H1 (cell line): ENCODE results near the gene ANKRD40CL. TPM values are rescaled to one million over a fixed set of nuclear protein-coding genes. Genes with fewer than 3 reads are reported as not detected.

Experiments
- CTCF ChIA-PET: fragments of 300-600 bp; sonication (Branson Sonifier 250); formaldehyde crosslinking; loops from one replicate; lab custom pipeline; 2021; ENCODE audit not compliant: partially characterized antibody; lab: Charles Lee
- POLR2A ChIA-PET: fragments of 300-600 bp; sonication (Branson Sonifier 250); formaldehyde crosslinking; loops from one replicate; lab custom pipeline; 2021; ENCODE audit warnings: inconsistent platforms; ENCODE audit not compliant: partially characterized antibody; lab: Charles Lee
- DNase-seq, 2 experiments: peaks; one replicate each; pipeline versions ENCODE4 v3.0.0 to v3.0.0-alpha.2; 2010 to 2022; ENCODE audit warnings: low spot score in 2 of 2, low read depth in 1 of 2, mixed read lengths in 1 of 2
- FAIRE-seq: peaks from 2 replicates; lab custom pipeline; 2011; peaks lifted over from hg19 to GRCh38; lab: Jason Lieb, UNC
- H2AFZ ChIP-seq: 2 replicates; pipeline ENCODE4 v1.8.1; 2012; ENCODE audit warnings: low read length, inconsistent platforms
- H2AK5ac ChIP-seq: 2 replicates; pipeline ENCODE4 v1.6.1; 2013; ENCODE audit warnings: low read depth, low read length
- H2BK120ac ChIP-seq: replicated peaks from 2 replicates; pipeline ENCODE3; 2013; ENCODE audit warnings: low read depth, low read length, inconsistent platforms
- H2BK12ac ChIP-seq: 2 replicates; pipeline ENCODE4 v1.6.1; 2013; ENCODE audit warnings: low read depth, low read length
- H2BK15ac ChIP-seq: 2 replicates; pipeline ENCODE4 v1.6.1; 2013; ENCODE audit warnings: low read length
- H2BK20ac ChIP-seq: 2 replicates; pipeline ENCODE4 v1.6.1; 2013; ENCODE audit warnings: low read length
- H2BK5ac ChIP-seq: 2 replicates; pipeline ENCODE4 v1.6.1; 2013; ENCODE audit warnings: low read depth, low read length
- H3K14ac ChIP-seq: 2 replicates; pipeline ENCODE4 v1.6.1; 2013; ENCODE audit warnings: inconsistent platforms; ENCODE audit not compliant: insufficient read length
- H3K18ac ChIP-seq: 2 replicates; pipeline ENCODE4 v1.6.1; 2013; ENCODE audit warnings: low read length; ENCODE audit errors: extremely low read depth
- H3K23ac ChIP-seq: 2 replicates; pipeline ENCODE4 v1.6.1; 2013; ENCODE audit warnings: inconsistent platforms; ENCODE audit not compliant: insufficient read length
- H3K23me2 ChIP-seq: 2 replicates; pipeline ENCODE4 v1.6.1; 2013; ENCODE audit warnings: low read depth, low read length
- H3K27ac ChIP-seq: 2 replicates; pipeline ENCODE4 v1.6.1; 2011; ENCODE audit warnings: low read depth, low read length, inconsistent platforms
- H3K27me3 ChIP-seq, 4 experiments: replicated peaks in 1 of 4; 1 replicate in 1 of 4; 2 replicates in 3 of 4; pipeline versions ENCODE4 v1.6.1 to v1.8.1; 2011 to 2013; ENCODE audit warnings: low read length in 3 of 4, mild to moderate bottlenecking in 3 of 4, inconsistent platforms in 2 of 4, mixed read lengths in 2 of 4, moderate library complexity in 1 of 4; ENCODE audit not compliant: control insufficient read depth in 3 of 4, insufficient read depth in 3 of 4; ENCODE audit errors: extremely low read depth in 1 of 4
- H3K36me3 ChIP-seq, 4 experiments: 2 replicates each; pipeline versions ENCODE4 v1.6.1 to v1.8.1; 2011 to 2013; ENCODE audit warnings: mild to moderate bottlenecking in 4 of 4, low read length in 3 of 4, moderate library complexity in 2 of 4, control low read depth in 1 of 4, inconsistent platforms in 1 of 4; ENCODE audit not compliant: insufficient read depth in 4 of 4, control insufficient read depth in 2 of 4
- H3K4ac ChIP-seq: replicated peaks from 2 replicates; pipeline ENCODE3; 2013; ENCODE audit warnings: low read length, low read depth, mixed read lengths, inconsistent platforms; ENCODE audit not compliant: insufficient read length
- H3K4me1 ChIP-seq, 4 experiments: replicated peaks in 1 of 4; 1 replicate in 1 of 4; 2 replicates in 3 of 4; pipeline versions ENCODE4 v1.6.1 to v1.8.1; 2011 to 2013; ENCODE audit warnings: low read length in 3 of 4, inconsistent platforms in 2 of 4, mixed read lengths in 1 of 4; ENCODE audit not compliant: insufficient read depth in 4 of 4, control insufficient read depth in 3 of 4
- H3K4me2 ChIP-seq, 2 experiments: 2 replicates each; pipeline versions ENCODE4 v1.6.1 to v1.8.1; 2011 to 2013; ENCODE audit warnings: low read depth in 2 of 2, low read length in 2 of 2, control low read depth in 1 of 2, inconsistent platforms in 1 of 2, mild to moderate bottlenecking in 1 of 2; ENCODE audit not compliant: insufficient read depth in 1 of 2
- H3K4me3 ChIP-seq, 4 experiments: fragments of 200-600, 300-600 bp in 1 of 4; sonication (generic), shearing (Covaris generic), sonication (Bioruptor Twin) in 1 of 4; 2 replicates each; pipeline versions ENCODE4 v1.5.1 to v1.8.1; 2011 to 2016; ENCODE audit warnings: low read length in 4 of 4, low read depth in 3 of 4, control low read depth in 2 of 4, inconsistent platforms in 2 of 4, mild to moderate bottlenecking in 2 of 4, mixed read lengths in 1 of 4, moderate library complexity in 1 of 4; ENCODE audit not compliant: insufficient read depth in 2 of 4; ENCODE audit errors: extremely low read depth in 1 of 4
- H3K56ac ChIP-seq: replicated peaks from 2 replicates; pipeline ENCODE3; 2013; ENCODE audit warnings: low read depth, mild to moderate bottlenecking, mixed read lengths, low read length, inconsistent platforms; ENCODE audit not compliant: insufficient read length
- H3K79me1 ChIP-seq: 2 replicates; pipeline ENCODE4 v1.6.1; 2013; ENCODE audit warnings: low read depth, low read length, control low read depth
- H3K79me2 ChIP-seq, 2 experiments: 2 replicates each; pipeline versions ENCODE4 v1.6.1 to v1.8.1; 2012 to 2013; ENCODE audit warnings: low read length in 2 of 2, mild to moderate bottlenecking in 2 of 2, inconsistent platforms in 1 of 2; ENCODE audit not compliant: insufficient read depth in 2 of 2, control insufficient read depth in 1 of 2
- H3K9ac ChIP-seq, 4 experiments: replicated peaks in 1 of 4; 1 replicate in 1 of 4; 2 replicates in 3 of 4; pipeline versions ENCODE4 v1.6.1 to v1.8.1; 2011 to 2013; ENCODE audit warnings: low read depth in 3 of 4, low read length in 3 of 4, control low read depth in 2 of 4, mild to moderate bottlenecking in 2 of 4, moderate library complexity in 2 of 4, inconsistent platforms in 1 of 4; ENCODE audit errors: extremely low read depth in 1 of 4
- H3K9me3 ChIP-seq, 2 experiments: 2 replicates each; pipeline versions ENCODE4 v1.6.1 to v1.8.1; 2012 to 2013; ENCODE audit warnings: mild to moderate bottlenecking in 2 of 2, moderate library complexity in 2 of 2, control low read depth in 1 of 2, inconsistent platforms in 1 of 2, low read depth in 1 of 2, low read length in 1 of 2, mixed read lengths in 1 of 2; ENCODE audit not compliant: insufficient read depth in 2 of 2
- H4K20me1 ChIP-seq, 2 experiments: replicated peaks in 1 of 2; 2 replicates each; pipeline versions ENCODE3 to v1.8.1; 2011 to 2013; ENCODE audit warnings: inconsistent platforms in 2 of 2, low read length in 2 of 2, mild to moderate bottlenecking in 1 of 2; ENCODE audit not compliant: insufficient read depth in 2 of 2, control insufficient read depth in 1 of 2
- H4K5ac ChIP-seq: 2 replicates; pipeline ENCODE4 v1.6.1; 2013; ENCODE audit warnings: low read length, low read depth, mixed read lengths, inconsistent platforms; ENCODE audit not compliant: insufficient read length
- H4K8ac ChIP-seq: 2 replicates; pipeline ENCODE4 v1.8.0; 2013; ENCODE audit warnings: mild to moderate bottlenecking, moderate library complexity, low read length, inconsistent platforms; ENCODE audit not compliant: insufficient read depth; ENCODE audit errors: extremely low read depth
- H4K91ac ChIP-seq: replicated peaks from 2 replicates; pipeline ENCODE3; 2013; ENCODE audit warnings: low read length, mixed read lengths, inconsistent platforms; ENCODE audit not compliant: insufficient read length
- BCL11A ChIP-seq, 2 experiments: IDR thresholded peaks; one replicate each; pipeline ENCODE4 v1.6.1; 2011; ENCODE audit warnings: low read depth in 2 of 2, low read length in 2 of 2, mild to moderate bottlenecking in 2 of 2
- CHD2 ChIP-seq: IDR thresholded peaks from 2 replicates; pipeline ENCODE4 v1.6.1; 2012; ENCODE audit warnings: low read length, improper control_type of control experiment
- GABPA ChIP-seq: IDR thresholded peaks from 2 replicates; pipeline ENCODE4 v1.6.1; 2011; ENCODE audit warnings: mild to moderate bottlenecking, low read length, moderate library complexity, borderline replicate concordance; ENCODE audit not compliant: insufficient read depth
- NANOG ChIP-seq: IDR thresholded peaks from 2 replicates; pipeline ENCODE4 v1.6.1; 2011; ENCODE audit warnings: low read length, low read depth, mild to moderate bottlenecking, inconsistent platforms; ENCODE audit not compliant: insufficient read depth, poor library complexity, severe bottlenecking
- NRF1 ChIP-seq: IDR thresholded peaks from 2 replicates; pipeline ENCODE4 v1.6.1; 2011; ENCODE audit warnings: mild to moderate bottlenecking, low read depth, low read length, improper control_type of control experiment
- POLR2A ChIP-seq, 2 experiments: IDR thresholded peaks; 1 replicate in 1 of 2; 2 replicates in 1 of 2; pipeline ENCODE4 v1.6.1; 2011; ENCODE audit warnings: low read depth in 2 of 2, low read length in 2 of 2, mild to moderate bottlenecking in 2 of 2; ENCODE audit errors: control extremely low read depth in 1 of 2
- RXRA ChIP-seq: IDR thresholded peaks from 2 replicates; pipeline ENCODE4 v1.6.1; 2011; ENCODE audit warnings: low read depth, mild to moderate bottlenecking, low read length, moderate library complexity; ENCODE audit not compliant: insufficient read depth
- WGBS, 2 experiments: shearing (Covaris generic) in 1 of 2; methylation state at CpG; one replicate each; pipeline versions ENCODE4 v1.1.6 to v1.1.7; 2013 to 2015; ENCODE audit warnings: low lambda C conversion rate in 2 of 2, mixed read lengths in 2 of 2, inconsistent platforms in 1 of 2, low coverage in 1 of 2, missing lambda C conversion rate in 1 of 2; ENCODE audit not compliant: insufficient replicate concordance in 2 of 2, insufficient coverage in 1 of 2, insufficient read length in 1 of 2; ENCODE audit errors: extremely low coverage in 1 of 2, missing lambda C conversion rate in 1 of 2; 5-methylcytosine and 5-hydroxymethylcytosine counted together
- polyA plus RNA-seq, 7 experiments: library from polyadenylated mRNA; depleted of rRNA in 3 of 7; stranded (reverse) in 5 of 7; unstranded in 2 of 7; fragments of >200 nt in 5 of 7; fragments of 200-250 nt in 2 of 7; gene quantifications; 1 replicate in 5 of 7; 2 replicates in 1 of 7; 4 replicates in 1 of 7; pipeline versions ENCODE4 v1.2.1 to v1.2.3, GENCODE V29; 2011 to 2013; ENCODE audit warnings: missing spikeins in 2 of 7, mixed read lengths in 2 of 7
- total RNA-seq: library from RNA; stranded (reverse); fragmentation: NEBNext Ultra II Directional; extraction: Animal tissue kit (Norgen Biotek cat#: 25700); gene quantifications from 2 replicates; pipeline ENCODE4 v1.2.1, GENCODE V29; 2021

ANKRD40CL gene
- total and polyA plus RNA-seq, 2 of the 8 experiments (the other 6 are each of a cell fraction or from before 2014, with no cell fraction given): not detected

DNA sequence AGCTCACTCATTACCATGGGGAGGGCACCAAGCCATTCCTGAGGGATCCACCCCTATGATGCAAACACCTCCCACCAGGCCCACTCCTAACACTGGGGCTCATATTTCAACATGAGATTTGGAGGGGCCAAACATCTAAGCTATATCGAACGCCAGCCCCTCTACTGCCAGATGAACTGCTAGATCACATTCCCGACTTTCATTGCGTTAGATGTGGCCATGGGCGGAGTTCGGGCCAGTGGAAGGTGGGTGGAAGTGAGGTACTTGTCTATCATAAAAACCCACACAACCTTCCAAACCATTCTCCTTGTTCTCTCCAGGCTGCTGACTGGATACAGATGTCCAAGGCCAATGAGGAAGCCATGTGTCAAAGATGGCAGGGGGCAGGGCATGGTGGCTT lies 27.0 kb upstream of the ANKRD40CL start:
- Histone ChIP-seq H3K9me3 (no peaks in the 10 kb centered on the region), H2BK15ac (no peak overlapping the region), H3K18ac (no peak overlapping the region), H3K27ac (no peak overlapping the region), H3K23ac (no peak overlapping the region), H2BK120ac (no peak overlapping the region), H2AFZ (no peak overlapping the region), H3K56ac (no peak overlapping the region), H3K9ac (no peak overlapping the region), H3K4ac (no peak overlapping the region)
- CTCF ChIA-PET: interaction anchor here (0.6 to 11.5 kb wide), 6 partner anchors 10 to 133 kb away, joined by 3 to 130 read pairs (median 4); no protein-coding TSS in a partner anchor
- 98% methylated on average over 6 of the region's 6 CpGs; no CpG with 5 or more reads in 1 of the 2 experiments for WGBS, 2 experiments
- TF ChIP-seq CHD2 (no peak), POLR2A (IDR thresholded peaks at IDR 0.05; ENCODE audit: control extremely low read depth in 1 of 2, low read depth in 2 of 2, low read length in 2 of 2) (no peak), RXRA (no peak), GABPA (no peak), NRF1 (no peak), NANOG (no peak), BCL11A (IDR thresholded peaks at IDR 0.05; ENCODE audit: low read depth in 2 of 2, low read length in 2 of 2) (no peak)
- TF ChIP-seq, all 59 proteins: peak for 0
- Histone ChIP-seq H3K36me3 (no peaks in the 10 kb centered on the region), H3K79me2 (no peaks in the 10 kb centered on the region), H3K4me3 (no peak overlapping the region), H3K4me1 (peaks cover 0 to 5% (median 2%) of the 10 kb centered on the region in 4 experiments; a peak in 4 of 7 replicates), H3K23me2 (no peaks in the 10 kb centered on the region), H3K14ac (no peak overlapping the region), H2BK20ac (no peak overlapping the region), H3K4me2 (no peak overlapping the region), H2BK5ac (no peak overlapping the region), H2BK12ac (no peak overlapping the region), H4K91ac (no peak overlapping the region), H4K5ac (no peak overlapping the region), H4K8ac (no peak overlapping the region), H3K27me3 (no peaks in the 10 kb centered on the region), H2AK5ac (no peak overlapping the region), H3K79me1 (no peaks in the 10 kb centered on the region), H4K20me1 (no peaks in the 10 kb centered on the region)
- DNase-seq (no peak), FAIRE-seq (no peak)
- POLR2A ChIA-PET: no interaction called here
